IMR-90 (cell line): ENCODE data around the gene PLD5. TPM values are rescaled to one million over a fixed set of nuclear protein-coding genes. Genes with fewer than 3 reads are reported as not detected.

Experiments used
- ATAC-seq: fragments of 200-7000 bp; cut with Tn5 transposase; 2 replicates; pipeline ENCODE4 v1.9.1; 2020; ENCODE audit warnings: low read depth, mild to moderate bottlenecking, moderate library complexity
- BruUV-seq: library from RNA; stranded (reverse); fragments of 400-500 nt; replicated peaks from 2 replicates; lab custom pipeline; 2021; lab: Mats Ljungman, UMichigan
- CTCF ChIA-PET: fragments of 300-600 bp; formaldehyde crosslinking; extraction: SDS; loops from one replicate; lab custom pipeline; 2021; ENCODE audit warnings: antibody characterized with exemption; lab: Yijun Ruan, JAX
- POLR2A ChIA-PET: fragments of 300-600 bp; sonication (Branson Sonifier 250); formaldehyde crosslinking; loops from one replicate; lab custom pipeline; 2022; ENCODE audit warnings: antibody characterized with exemption; ENCODE audit not compliant: unreplicated experiment; lab: Charles Lee
- DNase-seq: peaks from one replicate; pipeline ENCODE4 v3.0.0; 2013
- H2AFZ ChIP-seq: replicated peaks from 2 replicates; pipeline ENCODE3; 2013; ENCODE audit warnings: low read length, mild to moderate bottlenecking; ENCODE audit not compliant: poor library complexity
- H2AK5ac ChIP-seq: 2 replicates; pipeline ENCODE4 v1.6.1; 2013; ENCODE audit warnings: low read depth, low read length, inconsistent platforms
- H2AK9ac ChIP-seq: replicated peaks from 2 replicates; pipeline ENCODE3; 2013; ENCODE audit warnings: mild to moderate bottlenecking, low read depth, low read length, moderate library complexity; ENCODE audit not compliant: poor library complexity
- H2BK120ac ChIP-seq: 2 replicates; pipeline ENCODE4 v1.6.1; 2013; ENCODE audit warnings: low read depth, low read length, inconsistent platforms
- H2BK15ac ChIP-seq: 3 replicates; pipeline ENCODE4 v1.6.1; 2013; ENCODE audit warnings: low read depth, low read length, inconsistent platforms
- H2BK20ac ChIP-seq: 2 replicates; pipeline ENCODE4 v1.6.1; 2013; ENCODE audit warnings: low read depth, mild to moderate bottlenecking, inconsistent platforms, low read length, moderate library complexity
- H2BK5ac ChIP-seq: 2 replicates; pipeline ENCODE4 v1.6.1; 2013; ENCODE audit warnings: mild to moderate bottlenecking, low read depth, low read length, inconsistent platforms; ENCODE audit not compliant: poor library complexity, severe bottlenecking
- H3K14ac ChIP-seq: replicated peaks from 2 replicates; pipeline ENCODE4 v1.6.1; 2013; ENCODE audit warnings: low read depth, low read length, inconsistent platforms
- H3K18ac ChIP-seq: 2 replicates; pipeline ENCODE4 v1.6.1; 2013; ENCODE audit warnings: low read depth, low read length, control low read depth
- H3K23ac ChIP-seq: 2 replicates; pipeline ENCODE4 v1.6.1; 2013; ENCODE audit warnings: low read depth, low read length, inconsistent platforms
- H3K27ac ChIP-seq: 2 replicates; pipeline ENCODE4 v1.5.1; 2013; ENCODE audit warnings: mild to moderate bottlenecking, control low read depth, low read length; ENCODE audit not compliant: insufficient read depth
- H3K27me3 ChIP-seq: 2 replicates; pipeline ENCODE4 v1.6.1; 2013; ENCODE audit warnings: low read length; ENCODE audit not compliant: control insufficient read depth, insufficient read depth
- H3K36me3 ChIP-seq: 2 replicates; pipeline ENCODE4 v1.6.1; 2013; ENCODE audit warnings: low read length, mixed read lengths; ENCODE audit not compliant: control insufficient read depth, insufficient read depth
- H3K4ac ChIP-seq: 2 replicates; pipeline ENCODE4 v1.6.1; 2013; ENCODE audit warnings: low read depth, low read length, inconsistent platforms
- H3K4me1 ChIP-seq: 2 replicates; pipeline ENCODE4 v1.6.1; 2013; ENCODE audit warnings: low read length, mixed read lengths; ENCODE audit not compliant: control insufficient read depth, insufficient read depth
- H3K4me2 ChIP-seq: 2 replicates; pipeline ENCODE4 v1.6.1; 2013; ENCODE audit warnings: low read depth, mild to moderate bottlenecking, control low read depth, low read length, moderate library complexity
- H3K4me3 ChIP-seq: 2 replicates; pipeline ENCODE4 v1.5.1; 2013; ENCODE audit warnings: low read depth, mild to moderate bottlenecking, control low read depth, low read length, moderate library complexity; ENCODE audit not compliant: insufficient read depth
- H3K56ac ChIP-seq: 2 replicates; pipeline ENCODE4 v1.6.1; 2013; ENCODE audit warnings: low read length, inconsistent platforms; ENCODE audit not compliant: insufficient read depth; ENCODE audit errors: extremely low read depth
- H3K79me1 ChIP-seq, 2 experiments: 2 replicates each; pipeline ENCODE4 v1.6.1; 2013; ENCODE audit warnings: low read length in 2 of 2, inconsistent platforms in 1 of 2, low read depth in 1 of 2
- H3K9ac ChIP-seq: 2 replicates; pipeline ENCODE4 v1.6.1; 2013; ENCODE audit warnings: low read depth, low read length, control low read depth
- H3K9me1 ChIP-seq: 2 replicates; pipeline ENCODE4 v1.6.1; 2013; ENCODE audit warnings: low read length, inconsistent platforms; ENCODE audit not compliant: insufficient read depth
- H3K9me3 ChIP-seq: 2 replicates; pipeline ENCODE4 v1.6.1; 2013; ENCODE audit warnings: low read length; ENCODE audit not compliant: control insufficient read depth, insufficient read depth
- H4K20me1 ChIP-seq: 2 replicates; pipeline ENCODE4 v1.6.1; 2013; ENCODE audit warnings: low read length, inconsistent platforms; ENCODE audit not compliant: insufficient read depth
- H4K5ac ChIP-seq: 2 replicates; pipeline ENCODE4 v1.6.1; 2013; ENCODE audit warnings: mild to moderate bottlenecking, low read depth, low read length, control low read depth
- H4K8ac ChIP-seq, 2 experiments: 2 replicates each; pipeline ENCODE4 v1.6.1; 2013; ENCODE audit warnings: low read depth in 2 of 2, low read length in 2 of 2, control low read depth in 1 of 2, inconsistent platforms in 1 of 2
- H4K91ac ChIP-seq: 2 replicates; pipeline ENCODE4 v1.6.1; 2013; ENCODE audit warnings: low read depth, low read length, inconsistent platforms; ENCODE audit not compliant: insufficient read depth
- BHLHE40 ChIP-seq: fragments of 150-350 bp; IDR thresholded peaks from 2 replicates; pipeline ENCODE4 v1.6.1; 2016; ENCODE audit warnings: mild to moderate bottlenecking, low read depth, low read length
- CHD1 ChIP-seq: IDR thresholded peaks from 2 replicates; pipeline ENCODE4 v1.6.1; 2012; ENCODE audit warnings: low read depth, low read length, improper control_type of control experiment
- CTCF ChIP-seq: conservative IDR thresholded peaks from 2 replicates; pipeline ENCODE4 v1.5.1; 2012; ENCODE audit warnings: mild to moderate bottlenecking, low read depth, low read length, improper control_type of control experiment
- MAFK ChIP-seq: IDR thresholded peaks from 2 replicates; pipeline ENCODE4 v1.6.1; 2012; ENCODE audit warnings: low read depth, low read length, improper control_type of control experiment
- MAZ ChIP-seq: IDR thresholded peaks from 2 replicates; pipeline ENCODE4 v1.6.1; 2012; ENCODE audit warnings: low read depth, mild to moderate bottlenecking, low read length, improper control_type of control experiment, moderate library complexity, borderline replicate concordance
- MXI1 ChIP-seq: IDR thresholded peaks from 2 replicates; pipeline ENCODE4 v1.6.1; 2012; ENCODE audit warnings: low read depth, mild to moderate bottlenecking, low read length, moderate library complexity, borderline replicate concordance
- NFE2L2 ChIP-seq: fragments of 150-350 bp; IDR thresholded peaks from 2 replicates; pipeline ENCODE4 v1.6.1; 2016; ENCODE audit warnings: low read depth, mild to moderate bottlenecking, low read length
- POLR2A ChIP-seq: IDR thresholded peaks from 2 replicates; pipeline ENCODE4 v1.6.1; 2012; ENCODE audit warnings: mild to moderate bottlenecking, low read depth, low read length
- RAD21 ChIP-seq: IDR thresholded peaks from 2 replicates; pipeline ENCODE4 v1.6.1; 2012; ENCODE audit warnings: low read length, improper control_type of control experiment
- RCOR1 ChIP-seq: IDR thresholded peaks from 2 replicates; pipeline ENCODE4 v1.6.1; 2012; ENCODE audit warnings: mild to moderate bottlenecking, low read length, improper control_type of control experiment; ENCODE audit not compliant: insufficient replicate concordance
- RFX5 ChIP-seq: IDR thresholded peaks from 2 replicates; pipeline ENCODE4 v1.8.0; 2012; ENCODE audit warnings: low read depth, mild to moderate bottlenecking, low read length, moderate library complexity
- SMC3 ChIP-seq: fragments of 150-350 bp; IDR thresholded peaks from 2 replicates; pipeline ENCODE4 v1.6.1; 2016; ENCODE audit warnings: low read depth, mild to moderate bottlenecking, antibody characterized with exemption, low read length, moderate library complexity
- WGBS, 2 experiments: methylation state at CpG; one replicate each; pipeline versions ENCODE4 v1.1.5 to v1.1.7; 2013; ENCODE audit warnings: missing lambda C conversion rate in 2 of 2; ENCODE audit not compliant: insufficient read length in 1 of 2; ENCODE audit errors: extremely low coverage in 2 of 2; 5-methylcytosine and 5-hydroxymethylcytosine counted together
- dilution Hi-C: fragments of 300-500 bp; cut with HindIII; formaldehyde crosslinking; loops from one replicate; pipeline ENCODE4 v1.14.3; 2018; ENCODE audit warnings: low sequenced_read_pairs; ENCODE audit not compliant: unreplicated experiment
- in situ Hi-C: fragments of 300-500 bp; cut with MboI; formaldehyde crosslinking; loops from 3 replicates; pipeline ENCODE4 v1.14.3; 2019; ENCODE audit warnings: low sequenced_read_pairs, inconsistent platforms, mixed read lengths
- intact Hi-C: fragments of 100-400 bp; cut with micrococcal nuclease; formaldehyde crosslinking; loops from 2 replicates; pipeline ENCODE4 v1.10.0; 2022
- polyA plus RNA-seq, 3 experiments: library from polyadenylated mRNA; depleted of rRNA; stranded (reverse); fragments of >200 nt; gene quantifications; 2 replicates each; pipeline ENCODE4 v1.2.3, GENCODE V29; 2012; ENCODE audit warnings: low replicate concordance in 1 of 3
- total RNA-seq: library from RNA; depleted of rRNA; stranded (reverse); fragments of >200 nt; gene quantifications from 2 replicates; pipeline ENCODE4 v1.2.3, GENCODE V29; 2012
- TF ChIP-seq, protein P1 (sequence below): fragments of 150-350 bp; IDR thresholded peaks from 2 replicates; pipeline ENCODE4 v1.6.1; 2016; ENCODE audit warnings: low read depth, mild to moderate bottlenecking, low read length, moderate library complexity, borderline replicate concordance
- TF ChIP-seq, protein P2 (sequence below): fragments of 150-350 bp; IDR thresholded peaks from 2 replicates; pipeline ENCODE4 v1.6.1; 2017; ENCODE audit warnings: mild to moderate bottlenecking, antibody characterized with exemption, low read length, low read depth

Gene PLD5
- total and polyA plus RNA-seq, 2 of the 4 experiments (the other 2 are of a cell fraction), result not detected

GRCh38 chr1:242055749-242056320 lies 468.7 kb downstream of the PLD5 start:
- ChIA-PET POLR2A (no interaction called here), CTCF (no interaction called here)
- peaks cover 21% of the 10 kb centered on the region for H3K9me3 ChIP-seq
- no peak overlapping the region for H2BK5ac ChIP-seq
- H2AK5ac ChIP-seq, result no peak overlapping the region
- DNase-seq (no peak), ATAC-seq (no peak)
- no peak overlapping the region for H4K5ac ChIP-seq
- in situ Hi-C loops (no loop called here), intact Hi-C loops (no loop called here), dilution Hi-C loops (no loop called here)
- TF ChIP-seq CTCF (no peak), RAD21 (no peak), RCOR1 (no peak), SMC3 (no peak), MXI1 (no peak), RFX5 (no peak), BHLHE40 (no peak), CHD1 (no peak), POLR2A (no peak), MAFK (no peak), NFE2L2 (no peak), MAZ (no peak)
- TF ChIP-seq, protein P1, sequence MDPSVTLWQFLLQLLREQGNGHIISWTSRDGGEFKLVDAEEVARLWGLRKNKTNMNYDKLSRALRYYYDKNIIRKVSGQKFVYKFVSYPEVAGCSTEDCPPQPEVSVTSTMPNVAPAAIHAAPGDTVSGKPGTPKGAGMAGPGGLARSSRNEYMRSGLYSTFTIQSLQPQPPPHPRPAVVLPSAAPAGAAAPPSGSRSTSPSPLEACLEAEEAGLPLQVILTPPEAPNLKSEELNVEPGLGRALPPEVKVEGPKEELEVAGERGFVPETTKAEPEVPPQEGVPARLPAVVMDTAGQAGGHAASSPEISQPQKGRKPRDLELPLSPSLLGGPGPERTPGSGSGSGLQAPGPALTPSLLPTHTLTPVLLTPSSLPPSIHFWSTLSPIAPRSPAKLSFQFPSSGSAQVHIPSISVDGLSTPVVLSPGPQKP, result no peak
- TF ChIP-seq, protein P2, sequence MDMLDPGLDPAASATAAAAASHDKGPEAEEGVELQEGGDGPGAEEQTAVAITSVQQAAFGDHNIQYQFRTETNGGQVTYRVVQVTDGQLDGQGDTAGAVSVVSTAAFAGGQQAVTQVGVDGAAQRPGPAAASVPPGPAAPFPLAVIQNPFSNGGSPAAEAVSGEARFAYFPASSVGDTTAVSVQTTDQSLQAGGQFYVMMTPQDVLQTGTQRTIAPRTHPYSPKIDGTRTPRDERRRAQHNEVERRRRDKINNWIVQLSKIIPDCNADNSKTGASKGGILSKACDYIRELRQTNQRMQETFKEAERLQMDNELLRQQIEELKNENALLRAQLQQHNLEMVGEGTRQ, result no peak
- H4K20me1 ChIP-seq, result no peaks in the 10 kb centered on the region
- no TSS peak for BruUV-seq
- no peak overlapping the region for H2AK9ac ChIP-seq
- H2AFZ ChIP-seq, result no peak overlapping the region
- H3K23ac ChIP-seq, result no peak overlapping the region
- H3K27me3 ChIP-seq, result no peaks in the 10 kb centered on the region
- H4K8ac ChIP-seq, result no peak overlapping the region
- no peak overlapping the region for H3K14ac ChIP-seq
- no peak overlapping the region for H3K18ac ChIP-seq
- no peak overlapping the region for H2BK120ac ChIP-seq
- H2BK15ac ChIP-seq, result no peak overlapping the region
- H3K4me3 ChIP-seq, result no peak overlapping the region
- 21% methylated on average over 4 of the region's 7 CpGs; no CpG with 5 or more reads in 1 of the 2 experiments for WGBS, 2 experiments
- H3K9ac ChIP-seq, result no peak overlapping the region
- H3K36me3 ChIP-seq, result no peaks in the 10 kb centered on the region
- no peaks in the 10 kb centered on the region for H3K9me1 ChIP-seq
- H2BK20ac ChIP-seq, result no peak overlapping the region
- no peak overlapping the region for H3K4me2 ChIP-seq
- H3K27ac ChIP-seq, result no peak overlapping the region
- H3K56ac ChIP-seq, result no peak overlapping the region
- no peak overlapping the region for H3K4ac ChIP-seq
- H3K4me1 ChIP-seq, result no peaks in the 10 kb centered on the region
- H3K79me1 ChIP-seq, result no peaks in the 10 kb centered on the region
- H4K91ac ChIP-seq, result no peak overlapping the region
